Measurements from ENCODE around the gene TGFBR3L. TPM values are rescaled to one million over a fixed set of nuclear protein-coding genes. Genes with fewer than 3 reads are reported as not detected.

TGFBR3L gene
- total and polyA plus RNA-seq, 2 of the 8 experiments (the other 6 are each of a cell fraction or from before 2014, with no cell fraction given): 3.1 to 3.7 TPM

- TF ChIP-seq RBBP5 (IDR thresholded peaks at IDR 0.05; ENCODE audit: borderline replicate concordance, low read depth, low read length): 0 out of 2 replicates have a peak, but pooled peaks have one; percentile 17
- TF ChIP-seq SP4 (IDR thresholded peaks at IDR 0.05; ENCODE audit: low read length): peak; percentile 86; the same call in 1 of the 2 replicates
- TF ChIP-seq POLR2A (IDR thresholded peaks at IDR 0.05; ENCODE audit: control extremely low read depth in 1 of 2, low read depth in 2 of 2, low read length in 2 of 2): peak in 1 of 2 experiments; percentile 12; a peak in 1 of 3 replicates
- TF ChIP-seq SP1 (IDR thresholded peaks at IDR 0.05; ENCODE audit: low read depth, low read length): peak; percentile 70; the same call in 1 of the 2 replicates
- peak; percentile 64; the same call in 1 of the 2 replicates for TF ChIP-seq CREB1 (IDR thresholded peaks at IDR 0.05)
These were observed 43.0 kb upstream of the TGFBR3L start (continued) for GRCh38 chr19:7871437-7872305.

Data from H1 (cell line).